GM10266 (cell line): ENCODE data around the gene SOCS1.
A peak's percentile ranks its signal among the peaks of the same experiment; 100 is the strongest.

ENCODE experiments used
- DNase-seq: peaks from one replicate; pipeline ENCODE4 v3.0.0; 2012; ENCODE audit errors: extremely low spot score
- CTCF ChIP-seq: IDR thresholded peaks from 2 replicates; pipeline ENCODE4 v1.5.1; 2012; ENCODE audit warnings: mild to moderate bottlenecking, low read depth; ENCODE audit not compliant: control insufficient read depth, insufficient read depth; ENCODE audit errors: missing control alignments

The SOCS1 gene

GRCh38 chr16:11298143-11298900, 42.3 kb upstream of the SOCS1 start:
- TF ChIP-seq CTCF, result no peak
- no peak for DNase-seq

DNA sequence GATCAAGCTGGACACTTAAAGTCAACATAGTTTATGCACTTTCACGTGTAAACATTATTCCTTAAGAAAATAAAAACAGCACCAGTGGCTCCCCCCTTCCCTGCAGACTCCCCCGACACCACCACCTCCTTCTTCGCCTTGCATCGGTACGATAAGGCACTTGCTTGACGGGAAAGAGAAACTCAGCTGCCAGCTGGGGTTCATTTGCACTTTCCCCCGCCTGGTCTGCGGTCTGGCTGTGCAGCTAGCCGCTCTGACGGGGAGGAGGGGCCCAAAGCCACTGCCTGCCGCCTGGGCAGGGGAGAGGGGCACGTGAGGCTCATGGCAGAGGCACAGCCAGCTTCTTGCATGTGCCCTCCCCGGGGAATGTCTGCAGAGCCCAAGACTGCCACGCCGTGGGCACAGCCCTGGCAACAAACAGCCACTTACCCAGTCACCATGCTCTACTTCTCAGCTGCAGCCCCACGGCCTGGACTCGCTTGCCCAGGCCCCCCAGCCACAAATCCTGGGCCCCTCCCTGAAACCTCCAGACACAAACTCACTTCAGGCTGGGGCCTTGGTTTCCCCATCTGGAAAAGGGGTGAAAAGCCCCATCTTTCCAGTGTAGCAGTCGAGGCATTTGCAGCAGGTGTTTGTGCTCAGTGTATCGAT, 41.6 kb upstream of the SOCS1 start:
- peak; percentile 66 for DNase-seq

GRCh38 chr16:11296706-11297491, 40.9 kb upstream of the SOCS1 start:
- no peak for TF ChIP-seq CTCF
- DNase-seq, result no peak

More for the DNA sequence above, 41.6 kb upstream of the SOCS1 start:
- no peak for TF ChIP-seq CTCF

DNA sequence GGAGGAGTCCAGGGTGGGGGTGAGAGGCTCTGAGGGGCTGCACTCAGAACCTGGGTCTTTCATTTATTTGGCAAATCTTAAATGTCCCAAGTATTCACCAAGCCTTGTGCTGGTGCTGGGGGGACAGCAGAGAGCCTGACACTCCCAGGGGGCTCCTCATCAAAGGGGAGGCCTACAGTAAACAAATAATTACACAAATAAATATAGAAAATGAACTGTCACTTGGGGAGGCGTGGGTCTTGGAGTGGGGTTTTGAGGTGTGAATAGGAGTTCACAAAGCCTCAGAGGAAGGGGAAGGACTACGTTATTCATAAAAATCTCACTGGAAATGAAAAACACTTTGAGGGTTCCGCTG, 40.3 kb upstream of the SOCS1 start:
- no peak for TF ChIP-seq CTCF
- no peak for DNase-seq

DNA sequence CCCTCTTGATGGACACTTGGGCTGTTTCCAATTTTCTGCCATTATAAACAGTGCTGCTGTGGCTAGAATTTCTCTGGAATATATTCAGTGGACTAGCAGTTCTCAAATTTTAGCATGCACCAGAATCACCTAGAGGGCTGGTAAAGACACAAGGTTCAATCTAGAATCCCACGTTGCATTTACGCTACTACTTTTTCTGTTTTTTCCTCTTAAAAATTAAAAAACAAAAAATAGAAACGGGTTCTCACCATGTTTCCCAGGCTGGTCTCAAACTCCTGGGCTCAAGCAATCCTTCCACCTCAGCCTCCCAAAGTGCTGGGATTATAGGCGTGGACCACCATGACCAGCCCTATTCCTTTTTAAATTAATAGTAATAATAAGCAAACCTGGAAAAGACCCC, 39.7 kb upstream of the SOCS1 start:
- no peak for TF ChIP-seq CTCF
- no peak for DNase-seq

GRCh38 chr16:11292076-11292748, 36.2 kb upstream of the SOCS1 start:
- TF ChIP-seq CTCF, result no peak
- DNase-seq, result no peak
